C4-2B (cell line): ENCODE data around the gene PPP1R36.
"Not testable (repeated sequence)": the region's sequence is repeated elsewhere in the genome, so short reads cannot be mapped to it uniquely, and the experiment has no call there.

ENCODE experiments used
- CTCF ChIP-seq: fragments of 450-650 bp; conservative IDR thresholded peaks from 2 replicates; pipeline ENCODE4 v1.5.1; 2017; ENCODE audit warnings: mild to moderate bottlenecking
- ZFX ChIP-seq: fragments of 450-650 bp; IDR thresholded peaks from 2 replicates; pipeline ENCODE4 v1.6.1; 2017

GRCh38 chr14:64558216-64558615 is 8.5 kb downstream of the PPP1R36 start:
- TF ChIP-seq ZFX, CTCF: not testable (repeated sequence)
